ENCODE measurements around the gene EVL.

Gene EVL

GRCh38 chr14:100065942-100066574 is 836 bp downstream of the EVL start:
- Histone ChIP-seq H3K36me3 (replicated peaks) (no peaks in the 10 kb centered on the region), H3K27me3 (replicated peaks) (no peaks in the 10 kb centered on the region), H3K4me3 (ENCODE audit: low read depth, low read length) (no peak overlapping the region), H3K27ac (no peak overlapping the region)
- in situ Hi-C loops (cut with HindIII; ENCODE audit: low pct_ligation_motif_present, low sequenced_read_pairs) = no loop called here
- no peak for DNase-seq
- no peak for TF ChIP-seq CTCF (IDR thresholded peaks at IDR 0.05; ENCODE audit: low read depth, low read length, missing control alignments)

GRCh38 chr14:100066962-100067361 is 1.7 kb downstream of the EVL start:
- Histone ChIP-seq H3K4me3 (ENCODE audit: low read depth, low read length) (no peak overlapping the region), H3K36me3 (replicated peaks) (no peaks in the 10 kb centered on the region), H3K27me3 (replicated peaks) (no peaks in the 10 kb centered on the region), H3K27ac (no peak overlapping the region)
- DNase-seq = no peak
- in situ Hi-C loops (cut with HindIII; ENCODE audit: low pct_ligation_motif_present, low sequenced_read_pairs) = no loop called here
- TF ChIP-seq CTCF (IDR thresholded peaks at IDR 0.05; ENCODE audit: low read depth, low read length, missing control alignments) = no peak

- Histone ChIP-seq H3K4me3 (ENCODE audit: low read depth, low read length) (no peak overlapping the region), H3K36me3 (replicated peaks) (no peaks in the 10 kb centered on the region), H3K27me3 (replicated peaks) (no peaks in the 10 kb centered on the region), H3K27ac (no peak overlapping the region)
- in situ Hi-C loops (cut with HindIII; ENCODE audit: low pct_ligation_motif_present, low sequenced_read_pairs) = no loop called here
- no peak for DNase-seq
- no peak for TF ChIP-seq CTCF (IDR thresholded peaks at IDR 0.05; ENCODE audit: low read depth, low read length, missing control alignments)
These were observed 2.3 kb downstream of the EVL start for GRCh38 chr14:100067481-100067880.

- DNase-seq = peak; percentile 48
- Histone ChIP-seq H3K4me3 (ENCODE audit: low read depth, low read length) (no peak overlapping the region), H3K36me3 (replicated peaks) (no peaks in the 10 kb centered on the region), H3K27me3 (replicated peaks) (no peaks in the 10 kb centered on the region), H3K27ac (no peak overlapping the region)
- in situ Hi-C loops (cut with HindIII; ENCODE audit: low pct_ligation_motif_present, low sequenced_read_pairs) = no loop called here
- TF ChIP-seq CTCF (IDR thresholded peaks at IDR 0.05; ENCODE audit: low read depth, low read length, missing control alignments) = no peak
These were observed 3.0 kb downstream of the EVL start for GRCh38 chr14:100067971-100068959.

- H3K4me3 ChIP-seq (ENCODE audit: low read depth, low read length) = no peak overlapping the region
- H3K27me3 ChIP-seq (replicated peaks) = no peaks in the 10 kb centered on the region
- TF ChIP-seq CTCF (IDR thresholded peaks at IDR 0.05; ENCODE audit: low read depth, low read length, missing control alignments) = no peak
- in situ Hi-C loops (cut with HindIII; ENCODE audit: low pct_ligation_motif_present, low sequenced_read_pairs) = no loop called here
- DNase-seq = no peak
- H3K27ac ChIP-seq = no peak overlapping the region
- H3K36me3 ChIP-seq (replicated peaks) = no peaks in the 10 kb centered on the region
These were observed 4.1 kb downstream of the EVL start for GRCh38 chr14:100069161-100069800.
